KG1 (cell line): ENCODE measurements around the gene SMARCB1.

ENCODE experiments used
- DNase-seq: peaks from one replicate; lab custom pipeline; 2025; lab: John Stamatoyannopoulos, UW

SMARCB1 gene

GRCh38 chr22:23803001-23803819 is 16.4 kb downstream of the SMARCB1 start:
- DNase-seq = no peak

GRCh38 chr22:23804781-23805291 is 18.1 kb downstream of the SMARCB1 start:
- DNase-seq = no peak

GRCh38 chr22:23806837-23807236 is 20.1 kb downstream of the SMARCB1 start:
- no peak for DNase-seq

DNA sequence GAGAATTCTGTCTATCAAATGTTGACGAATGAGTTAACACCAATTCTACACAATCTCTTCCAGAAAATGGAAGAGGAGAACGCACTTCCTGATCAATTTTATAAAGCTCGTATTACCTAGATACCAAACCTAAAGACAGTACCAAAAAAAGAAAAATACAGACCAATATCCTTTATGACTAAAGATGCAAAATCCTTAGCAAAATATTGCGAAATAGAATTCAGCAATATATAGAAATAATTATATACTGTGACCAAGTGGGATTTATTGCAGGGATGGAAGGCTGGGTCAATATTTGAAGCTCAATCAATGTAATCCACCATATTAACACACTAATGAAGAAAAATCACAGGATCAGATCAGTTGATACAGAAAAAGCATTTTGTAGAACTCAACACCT is 25.6 kb downstream of the SMARCB1 start:
- DNase-seq = no peak

DNA sequence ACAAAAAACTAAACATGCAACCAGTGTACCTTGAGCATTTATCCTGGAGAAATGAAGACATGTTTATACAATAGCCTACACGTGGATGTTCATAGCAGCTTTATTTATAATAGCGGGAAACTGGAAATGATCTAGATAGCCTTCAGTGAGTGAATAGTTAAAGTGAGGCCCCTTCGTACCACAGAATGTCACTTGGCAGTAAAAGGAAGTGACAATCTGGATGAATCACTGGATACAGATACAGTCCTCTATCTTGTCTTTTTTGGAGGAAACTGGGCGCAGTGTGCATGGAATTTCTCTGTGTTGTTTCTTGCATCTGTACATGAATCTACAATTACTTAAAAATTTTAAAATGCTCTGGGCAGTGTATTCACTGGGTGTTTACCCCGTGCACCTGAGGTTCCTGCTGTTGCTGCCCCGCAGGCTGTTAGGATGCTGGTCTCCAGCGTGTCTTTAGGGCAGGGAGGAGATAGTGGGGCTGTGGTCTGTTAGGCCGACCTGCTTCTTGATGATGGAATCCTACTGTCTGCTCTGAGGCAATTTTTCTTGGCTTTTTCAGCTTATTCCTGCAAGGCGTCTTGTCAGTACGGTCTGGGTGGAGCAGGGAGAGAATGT is 28.9 kb downstream of the SMARCB1 start:
- DNase-seq = no peak

DNA sequence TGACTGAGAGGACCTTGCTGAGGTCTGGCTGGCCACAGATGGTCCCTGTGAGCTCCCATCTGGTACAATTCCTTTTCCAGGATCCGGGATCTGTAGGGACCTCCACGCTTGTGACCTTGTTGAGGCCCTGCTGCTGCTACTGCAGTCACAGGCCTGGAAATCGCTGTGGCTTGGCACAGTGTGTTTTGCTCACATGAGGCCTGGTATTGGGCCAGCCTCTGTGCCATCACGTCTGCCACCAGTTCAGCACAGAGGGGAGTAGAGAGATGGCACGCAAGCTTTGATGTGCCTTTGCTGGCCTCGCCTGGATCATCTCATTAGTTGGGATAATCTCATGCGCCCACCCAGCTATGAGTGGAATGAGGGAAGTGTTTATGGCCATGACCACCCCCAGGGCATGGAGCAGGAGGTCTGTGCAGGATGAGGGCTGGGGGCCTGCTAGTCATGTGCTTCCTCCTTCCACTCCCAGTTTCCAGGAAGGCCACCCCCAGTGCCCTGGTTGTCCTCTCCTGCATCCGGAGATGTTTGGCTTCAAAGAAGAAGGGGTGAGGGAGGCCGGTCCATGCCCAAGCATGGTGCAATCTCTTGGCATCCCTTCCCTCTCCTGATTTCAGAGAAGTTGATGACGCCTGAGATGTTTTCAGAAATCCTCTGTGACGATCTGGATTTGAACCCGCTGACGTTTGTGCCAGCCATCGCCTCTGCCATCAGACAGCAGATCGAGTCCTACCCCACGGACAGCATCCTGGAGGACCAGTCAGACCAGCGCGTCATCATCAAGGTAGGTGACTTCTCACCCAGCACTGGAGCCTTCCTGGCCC is 29.6 kb downstream of the SMARCB1 start:
- no peak for DNase-seq

DNA sequence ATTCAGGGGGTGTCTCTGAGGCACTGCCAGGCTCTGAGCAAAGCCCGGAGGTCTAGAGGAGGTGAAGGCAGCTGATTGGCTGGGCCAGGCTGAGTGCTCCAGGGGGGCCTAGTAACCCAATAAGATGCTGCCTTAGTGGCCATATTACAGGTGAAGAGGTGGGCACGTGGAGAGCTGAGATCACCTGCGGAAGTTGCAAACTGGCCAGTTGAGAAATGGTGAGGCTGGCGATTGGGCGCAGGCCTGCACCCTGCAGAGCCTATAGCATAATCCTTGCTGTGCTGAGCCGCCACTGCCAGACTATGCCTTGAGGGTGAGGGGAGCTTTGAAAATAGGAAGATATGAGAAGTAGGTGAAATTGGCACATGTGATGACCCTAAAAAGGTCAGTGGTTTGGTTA is 30.4 kb downstream of the SMARCB1 start:
- no peak for DNase-seq

- no peak for DNase-seq
Observed at GRCh38 chr22:23818541-23818940, 31.8 kb downstream of the SMARCB1 start.

- DNase-seq = no peak
Observed at GRCh38 chr22:23820748-23821211, 34.0 kb downstream of the SMARCB1 start.

- DNase-seq = no peak
Observed at GRCh38 chr22:23822101-23822671, 35.4 kb downstream of the SMARCB1 start.

DNA sequence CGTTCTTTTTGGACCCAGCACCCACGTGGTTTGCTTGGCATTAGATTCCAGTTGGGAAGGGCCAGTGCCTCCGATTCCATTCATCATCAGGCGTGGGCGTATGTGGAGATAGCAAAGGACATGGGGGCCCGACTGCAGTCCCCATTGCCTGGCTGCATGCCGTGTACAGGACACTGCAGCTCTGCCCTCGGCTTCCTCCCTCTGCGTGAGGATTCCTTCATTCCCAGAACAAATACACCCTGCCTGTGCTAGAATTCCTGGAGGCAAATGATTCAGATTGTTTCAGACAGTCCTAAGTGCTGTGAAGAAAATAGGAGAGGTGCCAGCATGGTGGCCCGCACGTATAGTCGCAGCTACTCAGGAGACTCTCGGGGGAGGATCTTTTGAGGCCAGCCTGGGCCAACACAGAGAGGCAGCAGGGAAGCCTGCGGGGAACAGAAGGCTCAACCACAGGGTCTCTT is 36.6 kb downstream of the SMARCB1 start:
- DNase-seq = no peak

DNA sequence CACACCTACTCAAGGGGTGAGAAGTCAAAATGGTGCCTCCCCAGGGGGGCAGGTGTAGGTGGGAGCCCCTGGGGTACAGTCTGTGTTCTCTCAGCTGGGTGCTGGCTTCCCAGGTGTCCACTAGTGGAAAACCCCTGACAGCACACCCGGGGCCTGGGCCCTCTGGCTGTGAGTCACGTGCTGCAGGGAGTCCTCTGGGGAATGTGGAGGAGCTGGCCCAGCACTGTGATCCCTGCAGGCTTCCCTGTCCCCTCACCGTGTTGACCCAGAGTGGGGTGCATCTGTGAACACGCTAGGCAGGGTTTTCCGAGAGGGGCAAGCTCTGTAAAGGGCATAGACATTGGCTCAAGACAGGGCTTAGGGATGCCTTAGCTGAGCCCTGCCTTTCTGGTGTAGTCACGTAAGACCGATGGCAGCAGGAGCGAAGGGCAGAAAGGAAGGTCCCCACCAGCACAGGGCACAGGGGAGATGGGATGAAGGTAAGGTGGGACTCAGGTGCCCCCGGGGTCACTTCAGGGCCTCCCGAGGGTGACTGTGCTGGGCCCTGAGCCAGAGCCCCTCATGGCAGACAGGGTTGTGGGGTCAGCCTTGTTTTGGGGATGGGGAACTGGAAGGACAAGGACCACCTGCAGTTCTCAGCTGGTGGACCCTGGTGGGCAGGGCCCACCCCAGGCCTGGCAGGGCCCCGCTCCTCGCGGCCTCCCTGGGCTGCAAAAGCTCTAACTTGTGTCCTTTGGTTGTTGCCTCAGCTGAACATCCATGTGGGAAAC is 37.9 kb downstream of the SMARCB1 start:
- no peak for DNase-seq

- no peak for DNase-seq
Observed at GRCh38 chr22:23825246-23825905, 38.6 kb downstream of the SMARCB1 start.

DNA sequence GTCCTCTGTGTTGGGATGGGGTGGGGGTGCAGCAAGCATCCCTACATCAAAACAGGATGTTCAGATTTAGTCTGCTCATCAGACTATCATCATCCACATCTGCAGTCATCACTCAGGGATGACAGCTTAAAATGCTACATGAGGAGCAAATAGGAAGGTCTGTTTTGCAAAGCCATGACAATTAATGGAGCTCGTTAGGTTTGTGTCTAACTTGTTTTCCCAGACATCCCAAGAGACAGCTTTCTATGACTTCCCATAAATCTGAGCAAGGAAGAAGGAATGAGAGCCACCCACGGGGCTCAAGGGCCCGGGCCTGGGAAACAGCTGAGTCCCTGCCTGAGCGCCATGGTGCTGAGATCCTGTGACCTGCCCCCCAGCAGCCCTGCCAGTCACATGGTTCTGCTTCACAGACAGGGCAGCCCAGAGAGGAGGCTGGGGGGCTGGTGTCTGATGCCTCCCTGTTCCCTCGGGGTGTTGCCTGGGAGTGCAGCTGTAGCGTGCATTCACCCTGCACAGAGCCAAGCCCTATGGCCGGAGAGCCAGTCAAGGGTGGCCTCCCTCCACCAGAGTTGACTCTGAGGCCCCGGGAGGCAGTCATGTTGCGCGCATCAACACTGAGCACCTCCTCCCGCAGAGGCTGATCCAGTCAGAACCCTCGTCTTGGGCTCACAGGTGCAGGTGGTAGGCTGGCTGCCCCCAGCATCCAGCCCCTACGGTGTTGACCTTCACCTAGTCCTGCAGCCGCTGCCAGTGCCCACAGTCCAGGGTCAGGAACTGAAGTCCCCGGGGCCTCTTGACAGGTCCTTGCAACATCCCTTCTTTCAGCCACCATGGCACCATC is 40.0 kb downstream of the SMARCB1 start:
- no peak for DNase-seq

DNA sequence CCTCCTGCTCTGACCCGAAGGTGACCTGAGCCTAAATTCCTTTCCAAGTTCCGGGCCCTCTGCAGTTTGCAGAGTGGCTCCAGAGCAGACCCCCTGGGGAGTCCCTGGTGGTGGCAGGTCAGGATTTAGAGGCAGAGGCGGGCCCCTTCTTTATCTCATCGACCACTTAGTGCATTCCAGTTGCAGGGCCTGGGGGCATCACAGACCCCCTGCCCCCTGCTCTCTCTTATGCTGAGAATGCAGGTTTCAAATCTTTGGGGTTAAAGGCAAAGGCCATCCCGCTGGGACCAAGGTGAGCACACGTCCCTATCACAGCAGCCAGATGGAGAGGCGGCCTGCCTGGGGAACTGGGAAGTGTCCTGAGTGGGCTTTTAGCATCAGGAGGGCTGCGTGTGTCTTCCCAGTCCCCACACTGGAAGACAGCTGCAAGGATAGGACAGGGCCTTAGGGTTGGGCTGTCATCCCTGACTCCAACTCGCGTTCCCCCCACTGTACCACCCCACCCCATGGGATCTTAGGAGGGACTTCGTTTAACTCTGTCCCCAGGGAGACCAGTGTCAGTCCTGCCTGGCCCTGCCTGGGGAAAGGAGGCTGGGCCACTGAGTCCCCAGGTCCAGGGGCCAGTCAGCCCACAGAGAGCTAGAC is 40.7 kb downstream of the SMARCB1 start:
- DNase-seq = no peak

- DNase-seq = no peak
Observed at GRCh38 chr22:23828800-23829680, 42.3 kb downstream of the SMARCB1 start.

- DNase-seq = no peak
Observed at GRCh38 chr22:23829845-23830372, 43.1 kb downstream of the SMARCB1 start.

- DNase-seq = no peak
Observed at GRCh38 chr22:23831261-23831660, 44.5 kb downstream of the SMARCB1 start.
